Stimulated activated CD4-positive, alpha-beta T cell treated with anti-CD3 and anti-CD28 coated beads, Interleukin-12 subunit alpha, Interleukin-12 subunit beta, amount 100 ng/mL, for 24 hours (primary cell): ENCODE data around the gene CSF3.

Experiments
- DNase-seq, 2 experiments: peaks; one replicate each; pipeline ENCODE4 v3.0.0-alpha.2; 2020; ENCODE audit warnings: low read depth in 2 of 2

CSF3 gene

GRCh38 chr17:40024901-40025300, 9.7 kb downstream of the CSF3 start:
- DNase-seq, result no peak

GRCh38 chr17:40025559-40025958, 10.3 kb downstream of the CSF3 start:
- DNase-seq, result no peak

- DNase-seq, result no peak
Measured at GRCh38 chr17:40025991-40026815, 11.0 kb downstream of the CSF3 start.

GRCh38 chr17:40026816-40027613, 11.8 kb downstream of the CSF3 start:
- DNase-seq, result peak; percentile 30 to 73

- no peak for DNase-seq
Measured at GRCh38 chr17:40027614-40028012, 12.4 kb downstream of the CSF3 start.

- DNase-seq, result no peak
Measured at GRCh38 chr17:40028595-40028994, 13.4 kb downstream of the CSF3 start.

- DNase-seq, result no peak
Measured at GRCh38 chr17:40031706-40032105, 16.5 kb downstream of the CSF3 start.

- DNase-seq, result no peak
Measured at GRCh38 chr17:40032322-40033320, 17.4 kb downstream of the CSF3 start.

- DNase-seq, result no peak
Measured at GRCh38 chr17:40033339-40033738, 18.1 kb downstream of the CSF3 start.

- DNase-seq, result no peak
Measured at GRCh38 chr17:40034426-40035161, 19.4 kb downstream of the CSF3 start.

- DNase-seq, result no peak
Measured at GRCh38 chr17:40035162-40035559, 19.9 kb downstream of the CSF3 start.

GRCh38 chr17:40038882-40039513, 23.8 kb downstream of the CSF3 start:
- DNase-seq, result no peak

- no peak for DNase-seq
Measured at GRCh38 chr17:40041196-40041595, 26.0 kb downstream of the CSF3 start.

- DNase-seq, result no peak
Measured at GRCh38 chr17:40056379-40057015, 41.3 kb downstream of the CSF3 start.

- DNase-seq, result no peak
Measured at GRCh38 chr17:40058186-40058784, 43.0 kb downstream of the CSF3 start.

- no peak for DNase-seq
Measured at GRCh38 chr17:40058865-40059264, 43.6 kb downstream of the CSF3 start.

- DNase-seq, result no peak
Measured at GRCh38 chr17:40059729-40060475, 44.7 kb downstream of the CSF3 start.

- DNase-seq, result no peak
Measured at GRCh38 chr17:40060887-40061608, 45.8 kb downstream of the CSF3 start.
